ACC112 (cell line): ENCODE results near the gene DNAJB8.

ENCODE experiments used
- H2AFZ ChIP-seq: fragments of 200-600 bp; sonication (generic); one replicate; pipeline ENCODE4 v1.6.0; 2017; ENCODE audit warnings: antibody characterized with exemption, low read length; ENCODE audit not compliant: unreplicated experiment
- H3K27ac ChIP-seq: fragments of 200-600 bp; sonication (generic); 2 replicates; pipeline ENCODE4 v1.5.1; 2014; ENCODE audit warnings: low read depth, mild to moderate bottlenecking, antibody characterized with exemption, low read length, moderate library complexity
- H3K27me3 ChIP-seq: fragments of 200-600 bp; sonication (generic); 2 replicates; pipeline ENCODE4 v1.6.1; 2014; ENCODE audit warnings: mild to moderate bottlenecking, antibody characterized with exemption, low read length, moderate library complexity, mixed read lengths; ENCODE audit not compliant: insufficient read depth
- H3K36me3 ChIP-seq: fragments of 200-600 bp; sonication (generic); 2 replicates; pipeline ENCODE4 v1.6.1; 2016; ENCODE audit warnings: mild to moderate bottlenecking, antibody characterized with exemption, low read length, moderate library complexity, mixed read lengths; ENCODE audit not compliant: insufficient read depth
- H3K4me1 ChIP-seq: fragments of 200-600 bp; sonication (generic); one replicate; pipeline ENCODE4 v1.6.1; 2016; ENCODE audit warnings: low read length, mixed read lengths; ENCODE audit not compliant: insufficient read depth, unreplicated experiment, control insufficient read depth
- H3K4me3 ChIP-seq: fragments of 200-600 bp; sonication (generic); 2 replicates; pipeline ENCODE4 v1.5.1; 2014; ENCODE audit warnings: mild to moderate bottlenecking, low read depth, low read length
- H3K79me2 ChIP-seq: fragments of 200-600 bp; sonication (generic); one replicate; pipeline ENCODE4 v1.6.0; 2016; ENCODE audit warnings: low read length; ENCODE audit not compliant: control insufficient read depth, unreplicated experiment, insufficient read depth

The DNAJB8 gene

DNA sequence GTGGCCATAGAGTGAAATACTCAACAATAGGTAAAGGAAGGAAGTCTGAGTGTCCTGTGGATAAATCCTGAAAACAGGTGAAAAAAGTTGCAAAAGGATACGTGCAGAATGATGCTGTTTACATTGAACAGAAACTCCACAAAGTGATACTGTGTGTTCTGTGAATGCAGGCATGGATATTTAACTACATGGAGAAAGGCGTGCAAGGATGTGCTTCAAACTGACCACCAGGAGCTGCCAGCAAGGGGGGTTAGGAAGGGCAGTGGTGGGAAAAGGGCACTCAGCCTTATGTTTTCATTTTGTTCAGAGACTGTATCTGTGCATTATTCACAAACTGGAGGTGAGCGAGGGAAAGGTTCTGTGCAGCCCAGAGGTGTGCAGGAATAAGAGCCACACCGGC, 47.4 kb downstream of the DNAJB8 start:
- no peak overlapping the region for H3K27ac ChIP-seq
- no peaks in the 10 kb centered on the region for H3K79me2 ChIP-seq
- H3K4me1 ChIP-seq = peaks cover 10% of the 10 kb centered on the region

DNA sequence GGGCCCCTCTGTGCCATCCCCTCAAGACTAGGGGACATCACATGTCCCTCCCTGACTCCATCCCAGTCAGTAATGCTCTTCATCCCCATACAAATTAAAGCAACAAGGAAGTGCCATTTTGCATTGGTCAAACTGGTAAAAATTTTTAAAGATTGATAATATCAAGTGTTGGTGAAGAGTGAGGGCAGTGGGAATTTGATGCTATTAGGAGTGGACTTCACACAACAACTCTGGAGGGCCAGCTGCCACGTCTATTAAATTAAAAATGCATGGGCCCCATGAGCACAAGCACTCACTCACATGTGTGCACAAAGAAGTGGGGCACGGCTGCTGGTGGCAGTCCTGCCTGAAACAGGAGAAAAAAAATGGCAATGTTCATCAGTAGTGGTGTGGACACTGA, 47.8 kb downstream of the DNAJB8 start:
- Histone ChIP-seq H3K36me3 (no peaks in the 10 kb centered on the region), H3K27me3 (no peaks in the 10 kb centered on the region), H3K4me1 (peaks cover 10% of the 10 kb centered on the region), H3K79me2 (no peaks in the 10 kb centered on the region), H2AFZ (no peak overlapping the region), H3K27ac (no peak overlapping the region), H3K4me3 (no peak overlapping the region)

More for the DNA sequence above, 47.4 kb downstream of the DNAJB8 start:
- no peaks in the 10 kb centered on the region for H3K36me3 ChIP-seq
- H3K4me3 ChIP-seq = no peak overlapping the region
- no peak overlapping the region for H2AFZ ChIP-seq
- H3K27me3 ChIP-seq = no peaks in the 10 kb centered on the region

DNA sequence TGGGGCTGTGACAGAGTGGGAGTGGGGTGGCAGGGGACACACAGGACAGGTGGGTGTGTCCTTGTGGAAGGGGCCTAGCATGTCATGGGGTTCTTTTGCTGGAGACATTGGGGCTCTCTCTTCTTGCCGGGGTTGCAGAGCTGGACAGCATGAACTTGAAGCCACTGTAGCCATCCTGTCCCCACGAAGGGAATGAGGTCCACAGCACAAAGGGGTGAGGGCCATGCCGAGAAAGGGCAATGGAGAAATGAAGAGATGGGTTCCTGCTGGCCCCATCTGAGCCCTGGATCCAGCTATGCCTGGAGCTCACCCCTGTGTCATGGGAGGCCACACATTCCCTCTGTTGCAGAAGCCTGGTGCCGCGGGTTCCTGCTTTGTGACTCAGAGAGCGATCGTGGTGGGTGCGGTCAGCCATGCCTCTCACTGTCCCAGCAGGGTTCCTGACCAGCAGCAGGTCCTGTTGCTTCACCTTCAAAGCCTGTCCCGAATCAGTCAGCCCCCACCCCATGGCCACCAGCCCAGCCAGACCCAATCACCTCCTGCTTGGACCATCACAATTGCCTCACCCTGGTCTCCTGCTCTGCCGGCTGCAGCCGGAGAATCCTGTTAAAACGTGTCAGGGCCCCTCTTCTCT, 50.0 kb downstream of the DNAJB8 start:
- Histone ChIP-seq H3K36me3 (no peaks in the 10 kb centered on the region), H3K4me1 (peaks cover 10% of the 10 kb centered on the region), H3K27me3 (no peaks in the 10 kb centered on the region), H3K4me3 (no peak overlapping the region), H3K27ac (no peak overlapping the region), H2AFZ (no peak overlapping the region), H3K79me2 (no peaks in the 10 kb centered on the region)

DNA sequence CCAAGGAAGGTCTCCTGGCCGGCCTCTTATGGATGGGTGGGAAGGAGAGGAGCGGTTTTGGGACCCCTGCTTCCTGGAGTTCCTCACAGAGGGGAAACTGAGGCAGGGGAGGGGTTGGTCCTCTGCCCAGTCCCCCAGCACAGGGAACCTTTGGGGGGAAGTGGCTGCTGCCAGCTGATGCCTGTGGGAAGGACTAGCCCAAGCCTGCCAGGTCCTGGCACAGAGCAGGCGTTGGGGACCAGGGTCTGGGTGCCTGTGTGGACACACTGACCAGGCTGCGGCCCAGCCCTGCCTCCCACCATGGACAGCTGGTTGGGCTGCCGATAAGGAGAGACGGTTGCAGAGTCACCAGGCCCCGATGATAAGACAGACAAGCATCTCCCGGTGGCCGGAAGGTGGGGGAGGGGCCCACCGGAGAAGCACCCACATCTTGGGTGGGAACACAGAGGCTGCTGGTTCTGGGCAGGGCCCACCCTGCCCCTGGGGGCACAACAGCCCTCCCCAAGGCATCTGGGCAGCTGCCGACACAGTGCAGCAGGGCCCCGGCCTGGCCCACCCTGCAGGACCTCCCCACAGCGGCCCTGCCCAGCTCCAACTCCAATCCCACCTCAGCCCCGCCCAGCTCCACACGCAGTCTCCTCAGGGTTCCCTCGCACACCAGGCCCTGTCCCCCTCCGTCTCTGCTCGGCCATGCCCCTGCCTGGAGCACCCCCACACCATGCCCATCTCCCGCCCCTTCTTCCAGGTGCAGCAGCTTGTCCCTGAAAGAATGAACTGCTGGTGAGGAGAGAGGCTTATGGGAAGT, 50.7 kb downstream of the DNAJB8 start:
- no peak overlapping the region for H3K27ac ChIP-seq
- no peak overlapping the region for H2AFZ ChIP-seq

DNA sequence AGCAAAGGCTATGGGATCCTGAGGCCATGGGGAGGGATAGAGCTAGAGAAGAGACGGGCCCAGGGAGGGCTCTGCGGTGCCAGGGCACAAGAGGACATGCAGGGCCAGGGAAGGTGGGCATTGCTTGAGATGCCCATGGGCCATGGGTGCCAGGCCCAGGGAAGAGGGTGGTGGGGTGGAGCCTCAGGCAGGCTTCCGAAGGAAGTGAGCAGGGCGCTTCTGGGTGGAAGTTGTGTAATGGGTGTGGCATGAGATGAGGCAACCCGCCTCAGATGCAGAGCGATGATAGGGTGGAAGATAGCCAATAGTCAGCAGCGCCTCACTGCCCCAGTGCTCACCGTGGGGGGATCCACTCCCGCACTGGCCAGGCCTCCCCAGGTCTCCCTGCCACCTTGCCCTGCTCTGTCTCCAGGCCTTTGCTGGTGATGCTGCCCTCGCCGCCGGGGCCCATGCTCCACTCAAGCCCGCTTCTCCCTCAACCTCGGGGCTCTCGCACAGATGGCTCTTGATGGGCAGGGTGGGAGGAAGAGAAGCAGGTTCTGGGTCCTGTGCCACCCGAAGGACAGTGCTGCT, 51.4 kb downstream of the DNAJB8 start:
- H3K36me3 ChIP-seq = no peaks in the 10 kb centered on the region
- no peak overlapping the region for H3K27ac ChIP-seq
- no peak overlapping the region for H3K4me3 ChIP-seq
- no peaks in the 10 kb centered on the region for H3K27me3 ChIP-seq
- H3K4me1 ChIP-seq = peaks cover 10% of the 10 kb centered on the region
- H3K79me2 ChIP-seq = no peaks in the 10 kb centered on the region
- no peak overlapping the region for H2AFZ ChIP-seq

More for the DNA sequence above, 50.7 kb downstream of the DNAJB8 start:
- Histone ChIP-seq H3K4me3 (no peak overlapping the region), H3K36me3 (no peaks in the 10 kb centered on the region), H3K4me1 (peaks cover 10% of the 10 kb centered on the region), H3K79me2 (no peaks in the 10 kb centered on the region), H3K27me3 (no peaks in the 10 kb centered on the region)

DNA sequence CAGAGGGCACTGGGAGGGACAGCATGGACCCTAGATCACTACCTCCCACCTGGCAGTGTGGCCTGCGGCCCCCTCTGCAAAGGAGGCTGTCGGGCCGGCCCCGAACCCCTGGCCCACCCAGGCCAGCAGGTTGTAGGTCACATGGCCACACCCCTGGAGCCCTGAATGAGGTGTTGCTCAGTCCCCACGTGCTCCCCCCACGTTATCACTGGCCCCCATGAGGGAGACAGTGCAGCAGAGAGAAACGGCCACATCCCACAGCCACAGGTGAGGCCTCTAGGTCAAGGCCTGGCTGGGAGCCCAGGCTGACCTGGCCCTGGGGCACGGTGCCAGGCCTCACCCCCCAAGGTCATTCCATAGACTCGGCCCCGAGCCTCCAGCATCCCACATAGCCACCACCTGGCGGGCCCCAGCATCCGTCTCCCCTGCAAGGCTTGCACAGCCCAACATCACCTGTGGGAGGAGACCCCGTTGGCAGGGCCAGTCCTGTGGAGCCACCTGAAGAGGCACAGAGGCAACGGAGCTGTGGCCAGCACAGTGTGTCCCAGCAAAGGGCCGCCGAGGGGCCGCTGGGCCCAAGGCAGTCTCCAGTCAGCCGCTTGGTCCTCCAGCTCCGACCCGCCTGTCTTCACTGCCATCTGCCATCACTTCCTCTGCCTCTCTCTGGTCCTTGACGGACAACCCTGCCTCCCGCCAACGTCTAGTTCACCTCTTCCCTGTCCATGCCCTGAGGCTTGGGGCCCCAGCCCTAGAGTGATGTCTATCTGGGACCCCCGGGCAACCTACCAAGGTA, 53.1 kb downstream of the DNAJB8 start:
- Histone ChIP-seq H3K79me2 (no peaks in the 10 kb centered on the region), H2AFZ (no peak overlapping the region), H3K4me3 (no peak overlapping the region), H3K36me3 (no peaks in the 10 kb centered on the region), H3K27ac (no peak overlapping the region), H3K27me3 (no peaks in the 10 kb centered on the region), H3K4me1 (peaks cover 10% of the 10 kb centered on the region)

DNA sequence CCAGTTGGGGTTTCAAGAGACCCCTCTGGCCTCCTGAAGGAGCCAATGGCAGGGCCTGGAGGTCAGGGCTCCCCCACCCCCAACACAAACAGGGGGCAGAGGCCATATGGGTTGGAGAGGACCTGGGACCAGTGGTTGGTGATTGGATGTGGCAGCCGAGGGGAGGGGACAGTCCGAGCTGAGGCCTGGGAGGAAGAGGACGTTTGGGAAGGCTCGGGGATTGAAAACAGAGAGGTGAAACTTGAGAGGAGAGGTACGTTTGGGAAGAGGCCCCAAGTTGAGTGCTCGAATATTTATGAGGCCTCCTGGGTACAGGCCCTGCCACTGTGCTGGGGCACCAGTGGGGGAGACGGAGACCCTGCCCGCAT, 53.7 kb downstream of the DNAJB8 start:
- H3K4me1 ChIP-seq = peaks cover 10% of the 10 kb centered on the region

More for the DNA sequence above, 53.7 kb downstream of the DNAJB8 start:
- H3K36me3 ChIP-seq = no peaks in the 10 kb centered on the region
- no peak overlapping the region for H3K4me3 ChIP-seq
- H3K79me2 ChIP-seq = no peaks in the 10 kb centered on the region
- H3K27me3 ChIP-seq = no peaks in the 10 kb centered on the region
- H3K27ac ChIP-seq = no peak overlapping the region
- no peak overlapping the region for H2AFZ ChIP-seq
